Measurements from ENCODE around the gene TMEM260. TPM values are rescaled to one million over a fixed set of nuclear protein-coding genes. Genes with fewer than 3 reads are reported as not detected.

TMEM260 gene
- total and polyA plus RNA-seq, 10 of the 15 experiments (the other 5 are each of a cell fraction or from before 2014, with no cell fraction given), result 3.2 to 13.6 (median 11.0) TPM

DNA sequence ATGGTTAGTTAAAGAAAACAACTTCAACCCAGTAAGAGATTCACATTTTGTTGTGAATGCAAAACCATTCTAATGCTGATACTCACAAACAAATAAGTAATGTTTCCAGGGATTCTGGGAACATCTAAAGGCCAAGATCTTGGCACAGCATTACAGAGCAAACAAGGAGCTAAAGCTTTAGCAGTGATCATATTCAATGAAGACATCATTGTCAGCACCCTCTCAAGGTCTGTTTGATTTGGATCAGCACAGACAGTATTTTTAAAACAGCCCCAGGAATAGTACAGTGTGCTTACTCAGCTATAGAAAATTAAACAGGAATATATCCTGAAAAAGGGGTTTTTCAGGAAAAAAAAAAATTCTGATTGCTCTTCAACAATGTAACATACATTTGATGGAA lies 71.4 kb downstream of the TMEM260 start (continued):
- TF ChIP-seq, protein P1, sequence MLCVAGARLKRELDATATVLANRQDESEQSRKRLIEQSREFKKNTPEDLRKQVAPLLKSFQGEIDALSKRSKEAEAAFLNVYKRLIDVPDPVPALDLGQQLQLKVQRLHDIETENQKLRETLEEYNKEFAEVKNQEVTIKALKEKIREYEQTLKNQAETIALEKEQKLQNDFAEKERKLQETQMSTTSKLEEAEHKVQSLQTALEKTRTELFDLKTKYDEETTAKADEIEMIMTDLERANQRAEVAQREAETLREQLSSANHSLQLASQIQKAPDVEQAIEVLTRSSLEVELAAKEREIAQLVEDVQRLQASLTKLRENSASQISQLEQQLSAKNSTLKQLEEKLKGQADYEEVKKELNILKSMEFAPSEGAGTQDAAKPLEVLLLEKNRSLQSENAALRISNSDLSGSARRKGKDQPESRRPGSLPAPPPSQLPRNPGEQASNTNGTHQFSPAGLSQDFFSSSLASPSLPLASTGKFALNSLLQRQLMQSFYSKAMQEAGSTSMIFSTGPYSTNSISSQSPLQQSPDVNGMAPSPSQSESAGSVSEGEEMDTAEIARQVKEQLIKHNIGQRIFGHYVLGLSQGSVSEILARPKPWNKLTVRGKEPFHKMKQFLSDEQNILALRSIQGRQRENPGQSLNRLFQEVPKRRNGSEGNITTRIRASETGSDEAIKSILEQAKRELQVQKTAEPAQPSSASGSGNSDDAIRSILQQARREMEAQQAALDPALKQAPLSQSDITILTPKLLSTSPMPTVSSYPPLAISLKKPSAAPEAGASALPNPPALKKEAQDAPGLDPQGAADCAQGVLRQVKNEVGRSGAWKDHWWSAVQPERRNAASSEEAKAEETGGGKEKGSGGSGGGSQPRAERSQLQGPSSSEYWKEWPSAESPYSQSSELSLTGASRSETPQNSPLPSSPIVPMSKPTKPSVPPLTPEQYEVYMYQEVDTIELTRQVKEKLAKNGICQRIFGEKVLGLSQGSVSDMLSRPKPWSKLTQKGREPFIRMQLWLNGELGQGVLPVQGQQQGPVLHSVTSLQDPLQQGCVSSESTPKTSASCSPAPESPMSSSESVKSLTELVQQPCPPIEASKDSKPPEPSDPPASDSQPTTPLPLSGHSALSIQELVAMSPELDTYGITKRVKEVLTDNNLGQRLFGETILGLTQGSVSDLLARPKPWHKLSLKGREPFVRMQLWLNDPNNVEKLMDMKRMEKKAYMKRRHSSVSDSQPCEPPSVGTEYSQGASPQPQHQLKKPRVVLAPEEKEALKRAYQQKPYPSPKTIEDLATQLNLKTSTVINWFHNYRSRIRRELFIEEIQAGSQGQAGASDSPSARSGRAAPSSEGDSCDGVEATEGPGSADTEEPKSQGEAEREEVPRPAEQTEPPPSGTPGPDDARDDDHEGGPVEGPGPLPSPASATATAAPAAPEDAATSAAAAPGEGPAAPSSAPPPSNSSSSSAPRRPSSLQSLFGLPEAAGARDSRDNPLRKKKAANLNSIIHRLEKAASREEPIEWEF (IDR thresholded peaks at IDR 0.05; ENCODE audit: insufficient replicate concordance, low read depth, low read length), result no peak
- TF ChIP-seq CEBPB (IDR thresholded peaks at IDR 0.05; ENCODE audit: borderline replicate concordance in 1 of 2, low read depth in 2 of 2, low read length in 2 of 2), result no peak

DNA sequence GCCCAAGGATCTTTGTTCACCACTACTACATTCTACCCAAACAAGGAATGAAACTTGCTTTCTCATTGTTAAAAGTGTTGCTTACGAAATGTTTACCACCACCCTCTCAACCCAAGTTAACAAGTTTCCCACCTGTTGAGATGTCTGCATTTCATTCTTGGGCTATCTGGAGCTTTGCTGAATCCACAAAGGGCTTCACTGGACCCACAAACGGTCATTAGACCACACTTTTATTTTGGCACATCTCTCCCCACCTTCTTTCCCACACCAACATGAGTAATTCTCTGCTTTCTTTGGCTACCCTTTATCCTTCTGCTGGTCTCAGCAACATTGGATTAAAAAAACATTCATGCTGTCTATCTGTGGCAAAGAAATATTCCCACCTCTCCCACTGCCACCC lies 78.0 kb downstream of the TMEM260 start:
- Histone ChIP-seq H3K9me3 (replicated peaks; ENCODE audit: control insufficient read depth, insufficient read depth, low read length) (no peaks in the 10 kb centered on the region), H3K79me2 (ENCODE audit: control insufficient read depth, insufficient read depth, low read length) (no peaks in the 10 kb centered on the region), H3K27ac (ENCODE audit: control insufficient read depth, insufficient read depth) (no peak overlapping the region), H4K20me1 (ENCODE audit: control insufficient read depth, insufficient read depth) (no peaks in the 10 kb centered on the region), H3K9ac (ENCODE audit: control insufficient read depth, insufficient read depth, low read length) (no peak overlapping the region), H2AFZ (ENCODE audit: control insufficient read depth, low read depth, low read length) (no peak overlapping the region), H3K27me3 (replicated peaks in 1 of 2; ENCODE audit: control insufficient read depth in 2 of 2, insufficient read depth in 2 of 2, low read length in 1 of 2) (no peaks in the 10 kb centered on the region), H3K4me2 (ENCODE audit: control insufficient read depth, insufficient read depth) (no peak overlapping the region), H3K4me1 (ENCODE audit: control insufficient read depth, insufficient read depth, low read length) (no peaks in the 10 kb centered on the region), H3K4me3 (no peak overlapping the region), H3K36me3 (ENCODE audit: control insufficient read depth in 2 of 2, insufficient read depth in 2 of 2, low read length in 1 of 2) (no peaks in the 10 kb centered on the region)
- TF ChIP-seq CHD1 (IDR thresholded peaks at IDR 0.05; ENCODE audit: low read depth, low read length) (no peak), SP1 (IDR thresholded peaks at IDR 0.05; ENCODE audit: low read depth, low read length) (no peak), BACH1 (IDR thresholded peaks at IDR 0.05; ENCODE audit: borderline replicate concordance) (no peak), TCF12 (IDR thresholded peaks at IDR 0.05; ENCODE audit: low read depth, low read length) (no peak), POLR2AphosphoS5 (IDR thresholded peaks at IDR 0.05; ENCODE audit: low read length) (no peak), PML (IDR thresholded peaks at IDR 0.05; ENCODE audit: low read length) (no peak), ASH2L (IDR thresholded peaks at IDR 0.05; ENCODE audit: borderline replicate concordance, low read depth) (no peak), JUND (IDR thresholded peaks at IDR 0.05; ENCODE audit: low read depth, low read length) (no peak), MYC (IDR thresholded peaks at IDR 0.05; ENCODE audit: insufficient read depth, insufficient read length, insufficient replicate concordance, low read length, severe bottlenecking) (no peak), RAD51 (IDR thresholded peaks at IDR 0.05) (no peak), YBX1 (IDR thresholded peaks at IDR 0.05) (no peak)
- TF ChIP-seq, protein P2, sequence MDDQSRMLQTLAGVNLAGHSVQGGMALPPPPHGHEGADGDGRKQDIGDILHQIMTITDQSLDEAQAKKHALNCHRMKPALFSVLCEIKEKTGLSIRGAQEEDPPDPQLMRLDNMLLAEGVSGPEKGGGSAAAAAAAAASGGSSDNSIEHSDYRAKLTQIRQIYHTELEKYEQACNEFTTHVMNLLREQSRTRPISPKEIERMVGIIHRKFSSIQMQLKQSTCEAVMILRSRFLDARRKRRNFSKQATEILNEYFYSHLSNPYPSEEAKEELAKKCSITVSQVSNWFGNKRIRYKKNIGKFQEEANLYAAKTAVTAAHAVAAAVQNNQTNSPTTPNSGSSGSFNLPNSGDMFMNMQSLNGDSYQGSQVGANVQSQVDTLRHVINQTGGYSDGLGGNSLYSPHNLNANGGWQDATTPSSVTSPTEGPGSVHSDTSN (IDR thresholded peaks at IDR 0.05; ENCODE audit: insufficient replicate concordance, low read depth, low read length), result no peak
- TF ChIP-seq, protein P3, sequence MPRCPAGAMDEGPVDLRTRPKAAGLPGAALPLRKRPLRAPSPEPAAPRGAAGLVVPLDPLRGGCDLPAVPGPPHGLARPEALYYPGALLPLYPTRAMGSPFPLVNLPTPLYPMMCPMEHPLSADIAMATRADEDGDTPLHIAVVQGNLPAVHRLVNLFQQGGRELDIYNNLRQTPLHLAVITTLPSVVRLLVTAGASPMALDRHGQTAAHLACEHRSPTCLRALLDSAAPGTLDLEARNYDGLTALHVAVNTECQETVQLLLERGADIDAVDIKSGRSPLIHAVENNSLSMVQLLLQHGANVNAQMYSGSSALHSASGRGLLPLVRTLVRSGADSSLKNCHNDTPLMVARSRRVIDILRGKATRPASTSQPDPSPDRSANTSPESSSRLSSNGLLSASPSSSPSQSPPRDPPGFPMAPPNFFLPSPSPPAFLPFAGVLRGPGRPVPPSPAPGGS (IDR thresholded peaks at IDR 0.05; ENCODE audit: borderline replicate concordance, insufficient read depth, low read depth, low read length, poor library complexity, severe bottlenecking), result no peak
- ATAC-seq, result no peak
- DNase-seq (ENCODE audit: low read depth, low spot score), result no peak
- no peak for FAIRE-seq
- 47% methylated on average over 2 of the region's 2 CpGs for WGBS (ENCODE audit: insufficient coverage, insufficient replicate concordance, low lambda C conversion rate, missing lambda C conversion rate)
- ChIA-PET POLR2A (no interaction called here), CTCF (interaction anchor here (1.4 kb wide), 1 partner anchor 9 kb away, joined by 3 read pairs; no protein-coding TSS in a partner anchor), RAD21 (ENCODE audit: unreplicated experiment) (no interaction called here), SMC1A (ENCODE audit: uncharacterized antibody, unreplicated experiment) (no interaction called here)
- intact Hi-C loops (cut with micrococcal nuclease; ENCODE audit: unreplicated experiment) (loop anchor here (10.0 kb wide), 3 partner anchors 217 to 657 kb away; no protein-coding TSS in a partner anchor), in situ Hi-C loops (cut with MboI) (loop anchor here (10.0 kb wide), 1 partner anchor 657 kb away; no protein-coding TSS in a partner anchor)
- BruUV-seq (replicated peaks), result no TSS peak

Measured in GM12878 (cell line).